Fibroblast of lung (primary cell): Measurements from ENCODE around the gene SIGLEC5. TPM values are rescaled to one million over a fixed set of nuclear protein-coding genes. Genes with fewer than 3 reads are reported as not detected.

Experiments
- DNase-seq, 2 donors: peaks; one replicate each; pipeline versions ENCODE4 v3.0.0 to v3.0.0-alpha.2; 2010; ENCODE audit warnings: low read depth in 2 of 2
- H2AFZ ChIP-seq: 2 replicates; pipeline ENCODE4 v1.5.1; 2012; ENCODE audit warnings: low read length, control low read depth, inconsistent platforms
- H3K27ac ChIP-seq: 2 replicates; pipeline ENCODE4 v1.5.1; 2011; ENCODE audit warnings: low read length, control low read depth; ENCODE audit not compliant: insufficient read depth
- H3K27me3 ChIP-seq: 2 replicates; pipeline ENCODE4 v1.5.1; 2011; ENCODE audit warnings: mild to moderate bottlenecking, low read length; ENCODE audit not compliant: control insufficient read depth, insufficient read depth
- H3K36me3 ChIP-seq: 2 replicates; pipeline ENCODE4 v1.5.1; 2011; ENCODE audit warnings: low read length; ENCODE audit not compliant: control insufficient read depth, insufficient read depth
- H3K4me1 ChIP-seq: 2 replicates; pipeline ENCODE4 v1.5.1; 2011; ENCODE audit warnings: low read length; ENCODE audit not compliant: control insufficient read depth, insufficient read depth; ENCODE audit errors: extremely low read depth
- H3K4me2 ChIP-seq: 2 replicates; pipeline ENCODE4 v1.5.1; 2011; ENCODE audit warnings: low read length, control low read depth; ENCODE audit not compliant: insufficient read depth; ENCODE audit errors: extremely low read depth
- H3K4me3 ChIP-seq, 4 experiments: fragments of 200-600 bp in 1 of 4; sonication (generic) in 1 of 4; replicated peaks in 1 of 4; 2 replicates each; pipeline ENCODE4 v1.5.1; 2011 to 2016; ENCODE audit warnings: low read length in 4 of 4, low read depth in 3 of 4, mild to moderate bottlenecking in 3 of 4, control low read depth in 2 of 4, inconsistent platforms in 1 of 4, mixed read lengths in 1 of 4; ENCODE audit not compliant: insufficient read depth in 1 of 4; ENCODE audit errors: control extremely low read depth in 1 of 4
- H3K79me2 ChIP-seq: 2 replicates; pipeline ENCODE4 v1.5.1; 2012; ENCODE audit warnings: mild to moderate bottlenecking, low read length, inconsistent platforms; ENCODE audit not compliant: control insufficient read depth, insufficient read depth
- H3K9ac ChIP-seq: 2 replicates; pipeline ENCODE4 v1.5.1; 2011; ENCODE audit warnings: mild to moderate bottlenecking, low read length, control low read depth; ENCODE audit not compliant: insufficient read depth
- H3K9me3 ChIP-seq: 2 replicates; pipeline ENCODE4 v1.5.1; 2012; ENCODE audit warnings: low read depth, low read length; ENCODE audit not compliant: control insufficient read depth, insufficient read depth
- H4K20me1 ChIP-seq: 2 replicates; pipeline ENCODE4 v1.5.1; 2011; ENCODE audit warnings: low read length; ENCODE audit not compliant: control insufficient read depth, insufficient read depth; ENCODE audit errors: extremely low read depth
- EZH2 ChIP-seq: IDR thresholded peaks from 2 replicates; pipeline ENCODE4 v1.5.1; 2012; ENCODE audit warnings: low read length, control low read depth, mild to moderate bottlenecking; ENCODE audit errors: missing control alignments
- polyA plus RNA-seq, 2 donors: library from polyadenylated mRNA; depleted of rRNA in 1 of 2; stranded (reverse) in 1 of 2; unstranded in 1 of 2; fragments of >200 nt; gene quantifications; 2 replicates each; pipeline ENCODE4 v1.2.1, GENCODE V29; 2011 to 2012; ENCODE audit warnings: missing spikeins in 1 of 2
- total RNA-seq: library from RNA; depleted of rRNA; stranded (reverse); fragments of >200 nt; gene quantifications from 2 replicates; pipeline ENCODE4 v1.2.1, GENCODE V29; 2014
- TF ChIP-seq, protein P1 (sequence below), 2 donors: IDR thresholded peaks in 1 of 2; conservative IDR thresholded peaks in 1 of 2; 1 replicate in 1 of 2; 2 replicates in 1 of 2; pipeline ENCODE4 v1.5.1; 2011 to 2012; ENCODE audit warnings: low read length in 2 of 2, control low read depth in 1 of 2, inconsistent platforms in 1 of 2, low read depth in 1 of 2, mild to moderate bottlenecking in 1 of 2

Gene SIGLEC5
- total and polyA plus RNA-seq, 2 donors (not counting 1 experiment from before 2014, with no cell fraction given), result not detected

DNA sequence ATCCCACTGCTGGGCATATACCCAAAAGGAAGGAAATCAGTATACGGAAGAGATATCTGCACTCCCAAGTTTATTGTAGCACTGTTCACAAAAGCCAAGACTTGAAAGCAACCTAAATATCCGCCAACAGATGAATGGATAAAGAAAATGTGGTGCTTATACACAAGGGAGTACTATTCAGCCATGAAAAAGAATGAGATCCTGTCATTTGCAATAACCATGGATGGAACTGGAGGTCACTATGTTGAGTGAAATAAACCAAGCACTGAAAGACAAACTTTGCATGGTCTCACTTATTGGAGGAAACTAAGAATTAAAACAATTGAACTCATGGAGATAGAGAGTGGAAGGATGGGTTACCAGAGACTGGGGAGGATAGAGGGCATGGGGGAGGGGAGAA, 23.0 kb upstream of the SIGLEC5 start:
- Histone ChIP-seq H3K4me2 (no peak overlapping the region), H3K9ac (no peak overlapping the region), H3K4me1 (no peaks in the 10 kb centered on the region), H3K36me3 (no peaks in the 10 kb centered on the region), H2AFZ (no peak overlapping the region), H4K20me1 (no peaks in the 10 kb centered on the region), H3K79me2 (no peaks in the 10 kb centered on the region), H3K4me3 (no peak overlapping the region), H3K27me3 (no peaks in the 10 kb centered on the region), H3K27ac (no peak overlapping the region), H3K9me3 (no peaks in the 10 kb centered on the region)
- TF ChIP-seq, protein P1, sequence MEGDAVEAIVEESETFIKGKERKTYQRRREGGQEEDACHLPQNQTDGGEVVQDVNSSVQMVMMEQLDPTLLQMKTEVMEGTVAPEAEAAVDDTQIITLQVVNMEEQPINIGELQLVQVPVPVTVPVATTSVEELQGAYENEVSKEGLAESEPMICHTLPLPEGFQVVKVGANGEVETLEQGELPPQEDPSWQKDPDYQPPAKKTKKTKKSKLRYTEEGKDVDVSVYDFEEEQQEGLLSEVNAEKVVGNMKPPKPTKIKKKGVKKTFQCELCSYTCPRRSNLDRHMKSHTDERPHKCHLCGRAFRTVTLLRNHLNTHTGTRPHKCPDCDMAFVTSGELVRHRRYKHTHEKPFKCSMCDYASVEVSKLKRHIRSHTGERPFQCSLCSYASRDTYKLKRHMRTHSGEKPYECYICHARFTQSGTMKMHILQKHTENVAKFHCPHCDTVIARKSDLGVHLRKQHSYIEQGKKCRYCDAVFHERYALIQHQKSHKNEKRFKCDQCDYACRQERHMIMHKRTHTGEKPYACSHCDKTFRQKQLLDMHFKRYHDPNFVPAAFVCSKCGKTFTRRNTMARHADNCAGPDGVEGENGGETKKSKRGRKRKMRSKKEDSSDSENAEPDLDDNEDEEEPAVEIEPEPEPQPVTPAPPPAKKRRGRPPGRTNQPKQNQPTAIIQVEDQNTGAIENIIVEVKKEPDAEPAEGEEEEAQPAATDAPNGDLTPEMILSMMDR (conservative IDR thresholded peaks at IDR 0.05 in 1 of 2, IDR thresholded peaks at IDR 0.05 in 1 of 2; ENCODE audit: low read depth in 1 of 2, low read length in 2 of 2), result no peak
- no peak for TF ChIP-seq EZH2
- DNase-seq, result no peak

DNA sequence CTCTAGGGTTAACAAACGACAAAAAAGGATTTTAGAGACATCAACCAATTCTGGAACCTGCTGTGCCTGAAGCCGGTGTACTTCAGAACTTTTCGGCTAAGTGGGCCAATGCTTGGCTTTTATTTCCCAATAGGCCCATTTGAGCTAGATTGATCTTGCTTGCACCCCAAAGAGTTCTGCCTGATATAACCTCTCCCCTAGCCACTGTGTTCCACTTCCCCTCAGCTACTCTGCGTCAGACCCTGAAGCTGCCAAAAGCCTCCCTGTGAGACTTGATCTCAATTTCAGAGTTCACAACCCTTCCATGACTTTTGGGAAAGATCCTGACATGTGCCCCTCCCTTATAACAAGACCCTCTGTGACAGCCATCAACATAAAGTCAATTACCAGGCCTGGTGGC, 22.1 kb upstream of the SIGLEC5 start:
- Histone ChIP-seq H3K9ac (no peak overlapping the region), H3K4me1 (no peaks in the 10 kb centered on the region), H3K79me2 (no peaks in the 10 kb centered on the region), H3K27ac (no peak overlapping the region), H3K4me3 (no peak overlapping the region), H3K27me3 (no peaks in the 10 kb centered on the region), H4K20me1 (no peaks in the 10 kb centered on the region), H3K4me2 (no peak overlapping the region), H3K36me3 (no peaks in the 10 kb centered on the region), H3K9me3 (no peaks in the 10 kb centered on the region), H2AFZ (no peak overlapping the region)
- TF ChIP-seq, protein P1 (conservative IDR thresholded peaks at IDR 0.05 in 1 of 2, IDR thresholded peaks at IDR 0.05 in 1 of 2; ENCODE audit: low read depth in 1 of 2, low read length in 2 of 2), result no peak
- TF ChIP-seq EZH2, result no peak
- DNase-seq, result no peak

DNA sequence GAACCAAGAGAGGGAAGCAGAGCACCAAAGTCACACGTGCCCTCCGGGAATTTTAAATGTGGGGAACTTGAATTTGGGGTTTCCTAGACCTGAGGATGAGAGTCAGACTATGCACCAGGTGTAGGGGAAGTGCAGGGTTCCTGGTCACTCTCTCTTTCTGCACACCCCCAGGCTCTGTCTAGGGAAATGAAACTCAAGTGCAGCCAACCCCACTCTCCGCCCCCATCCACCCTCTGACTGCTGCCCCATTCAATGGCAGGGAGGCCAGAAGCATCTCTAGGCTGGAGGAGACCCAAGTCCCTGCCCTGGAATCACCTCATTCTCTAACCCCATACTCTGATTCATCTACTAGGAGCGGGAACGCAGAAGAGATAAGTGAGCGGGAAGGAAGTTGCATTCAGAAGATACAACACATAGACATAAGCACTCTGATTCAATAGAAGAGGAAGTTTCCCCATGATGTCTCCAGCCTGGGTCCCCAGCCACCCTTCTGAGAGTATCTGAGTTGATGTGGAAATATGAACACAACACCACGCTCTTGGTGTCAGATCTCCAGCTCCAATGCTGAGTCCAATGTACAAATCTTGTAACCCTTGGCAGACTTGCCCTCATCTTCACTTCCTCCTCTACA, 21.1 kb upstream of the SIGLEC5 start:
- Histone ChIP-seq H3K36me3 (no peaks in the 10 kb centered on the region), H3K4me3 (no peak overlapping the region), H3K27me3 (no peaks in the 10 kb centered on the region), H3K9ac (no peak overlapping the region), H3K27ac (no peak overlapping the region), H3K79me2 (no peaks in the 10 kb centered on the region), H3K9me3 (no peaks in the 10 kb centered on the region), H3K4me1 (no peaks in the 10 kb centered on the region), H3K4me2 (no peak overlapping the region), H4K20me1 (no peaks in the 10 kb centered on the region), H2AFZ (no peak overlapping the region)
- no peak for TF ChIP-seq EZH2
- TF ChIP-seq, protein P1 (conservative IDR thresholded peaks at IDR 0.05 in 1 of 2, IDR thresholded peaks at IDR 0.05 in 1 of 2; ENCODE audit: low read depth in 1 of 2, low read length in 2 of 2), result no peak
- DNase-seq, result no peak
